ENCODE results near the gene MAP6. TPM values are rescaled to one million over a fixed set of nuclear protein-coding genes. Genes with fewer than 3 reads are reported as not detected.

Gene MAP6
- total and polyA plus RNA-seq, 2 of the 13 experiments (the other 11 are each of a cell fraction or from before 2014, with no cell fraction given): 0.04 TPM; not detected in 1

GRCh38 chr11:75611823-75612222 is 57.0 kb downstream of the MAP6 start:
- no TSS peak for BruUV-seq (replicated peaks)
- FAIRE-seq (no peak), DNase-seq (ENCODE audit: low spot score) (no peak), ATAC-seq (no peak)
- Histone ChIP-seq H3K4me2 (ENCODE audit: low read depth, low read length) (no peak overlapping the region), H3K79me2 (ENCODE audit: insufficient read depth, low read length) (no peaks in the 10 kb centered on the region), H3K9me3 (ENCODE audit: low read length) (no peaks in the 10 kb centered on the region), H3K36me3 (replicated peaks in 1 of 2; ENCODE audit: control insufficient read depth in 1 of 2, insufficient read depth in 2 of 2, low read length in 2 of 2) (no peaks in the 10 kb centered on the region), H3K9ac (ENCODE audit: insufficient read depth, low read depth, low read length) (no peak overlapping the region), H4K20me1 (ENCODE audit: insufficient read depth, low read length) (no peaks in the 10 kb centered on the region), H3K4me3 (replicated peaks in 1 of 3; ENCODE audit: insufficient read depth in 1 of 3, low read depth in 2 of 3, low read length in 3 of 3) (no peak overlapping the region), H3K4me1 (ENCODE audit: insufficient read depth, low read length) (no peaks in the 10 kb centered on the region), H3K27me3 (ENCODE audit: control insufficient read depth in 1 of 2, insufficient read depth in 2 of 2, low read length in 2 of 2) (peaks cover 3 to 52% of the 10 kb centered on the region in 2 experiments; a peak in 4 of 5 replicates), H2AFZ (ENCODE audit: low read length) (no peak overlapping the region), H3K27ac (ENCODE audit: extremely low read length, insufficient read depth, low read length) (no peak overlapping the region)
- POLR2A ChIA-PET: no interaction called here
- CTCF ChIA-PET (ENCODE audit: low intra/inter-chr PET ratio, low total read pairs): no interaction called here
- TF ChIP-seq KAT7 (CRISPR knock-in tag; IDR thresholded peaks at IDR 0.05; ENCODE audit: borderline replicate concordance): no peak
- no peak for TF ChIP-seq CC2D1A (CRISPR knock-in tag; IDR thresholded peaks at IDR 0.05)
- no peak for TF ChIP-seq RAD51 (IDR thresholded peaks at IDR 0.05; ENCODE audit: borderline replicate concordance)
- TF ChIP-seq NFE2L1 (CRISPR knock-in tag; IDR thresholded peaks at IDR 0.05; ENCODE audit: borderline replicate concordance): no peak
- no peak for TF ChIP-seq SIX1 (CRISPR knock-in tag; IDR thresholded peaks at IDR 0.05; ENCODE audit: borderline replicate concordance)
- no peak for TF ChIP-seq NR2C2 (CRISPR knock-in tag; IDR thresholded peaks at IDR 0.05; ENCODE audit: borderline replicate concordance)
- WGBS (ENCODE audit: low lambda C conversion rate): 8% methylated on average over 2 of the region's 3 CpGs
- in situ Hi-C loops (cut with HindIII; ENCODE audit: extremely low pct_ligation_motif_present, low pct_unique_long_range_greater_than_20kb): no loop called here
- intact Hi-C loops (cut with micrococcal nuclease; ENCODE audit: unreplicated experiment): no loop called here

GRCh38 chr11:75606099-75606498 is 62.7 kb downstream of the MAP6 start:
- Histone ChIP-seq H3K36me3 (replicated peaks in 1 of 2; ENCODE audit: control insufficient read depth in 1 of 2, insufficient read depth in 2 of 2, low read length in 2 of 2) (no peaks in the 10 kb centered on the region), H2AFZ (ENCODE audit: low read length) (no peak overlapping the region), H3K9ac (ENCODE audit: insufficient read depth, low read depth, low read length) (no peak overlapping the region), H3K4me3 (replicated peaks in 1 of 3; ENCODE audit: insufficient read depth in 1 of 3, low read depth in 2 of 3, low read length in 3 of 3) (no peak overlapping the region), H3K4me2 (ENCODE audit: low read depth, low read length) (no peak overlapping the region), H3K4me1 (ENCODE audit: insufficient read depth, low read length) (no peaks in the 10 kb centered on the region), H3K27ac (ENCODE audit: extremely low read length, insufficient read depth, low read length) (no peak overlapping the region), H3K27me3 (ENCODE audit: control insufficient read depth in 1 of 2, insufficient read depth in 2 of 2, low read length in 2 of 2) (peaks cover 6 to 78% of the 10 kb centered on the region in 2 experiments; a peak in 4 of 5 replicates), H3K79me2 (ENCODE audit: insufficient read depth, low read length) (no peaks in the 10 kb centered on the region), H4K20me1 (ENCODE audit: insufficient read depth, low read length) (no peaks in the 10 kb centered on the region), H3K9me3 (ENCODE audit: low read length) (no peaks in the 10 kb centered on the region)
- ATAC-seq (no peak), DNase-seq (ENCODE audit: low spot score) (no peak), FAIRE-seq (no peak)
- TF ChIP-seq ZNF446 (CRISPR knock-in tag; IDR thresholded peaks at IDR 0.05) (no peak), SIX4 (CRISPR knock-in tag; IDR thresholded peaks at IDR 0.05) (no peak)
- TF ChIP-seq, protein P1, sequence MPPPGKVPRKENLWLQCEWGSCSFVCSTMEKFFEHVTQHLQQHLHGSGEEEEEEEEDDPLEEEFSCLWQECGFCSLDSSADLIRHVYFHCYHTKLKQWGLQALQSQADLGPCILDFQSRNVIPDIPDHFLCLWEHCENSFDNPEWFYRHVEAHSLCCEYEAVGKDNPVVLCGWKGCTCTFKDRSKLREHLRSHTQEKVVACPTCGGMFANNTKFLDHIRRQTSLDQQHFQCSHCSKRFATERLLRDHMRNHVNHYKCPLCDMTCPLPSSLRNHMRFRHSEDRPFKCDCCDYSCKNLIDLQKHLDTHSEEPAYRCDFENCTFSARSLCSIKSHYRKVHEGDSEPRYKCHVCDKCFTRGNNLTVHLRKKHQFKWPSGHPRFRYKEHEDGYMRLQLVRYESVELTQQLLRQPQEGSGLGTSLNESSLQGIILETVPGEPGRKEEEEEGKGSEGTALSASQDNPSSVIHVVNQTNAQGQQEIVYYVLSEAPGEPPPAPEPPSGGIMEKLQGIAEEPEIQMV (CRISPR knock-in tag; IDR thresholded peaks at IDR 0.05; ENCODE audit: low read depth): no peak
- 53% methylated on average over 8 of the region's 8 CpGs for WGBS (ENCODE audit: low lambda C conversion rate)
- POLR2A ChIA-PET: no interaction called here
- in situ Hi-C loops (cut with HindIII; ENCODE audit: extremely low pct_ligation_motif_present, low pct_unique_long_range_greater_than_20kb): no loop called here
- intact Hi-C loops (cut with micrococcal nuclease; ENCODE audit: unreplicated experiment): no loop called here
- CTCF ChIA-PET (ENCODE audit: low intra/inter-chr PET ratio, low total read pairs): no interaction called here
- no TSS peak for BruUV-seq (replicated peaks)
